HL-60 (cell line): ENCODE results near the gene POU2F3.

Experiments
- DNase-seq, 2 experiments: peaks; one replicate each; pipeline ENCODE4 v3.0.0-alpha.2; 2010 to 2020; ENCODE audit warnings: low read depth in 1 of 2, low spot score in 1 of 2
- H3K27ac ChIP-seq: fragments of 250-450 bp; sonication (Bioruptor Pico); replicated peaks from 2 replicates; pipeline ENCODE4 v1.5.1; 2020; ENCODE audit warnings: mild to moderate bottlenecking, moderate library complexity
- H3K27me3 ChIP-seq: fragments of 250-450 bp; sonication (Bioruptor Pico); 2 replicates; pipeline ENCODE4 v1.5.1; 2021; ENCODE audit warnings: mild to moderate bottlenecking, moderate library complexity; ENCODE audit not compliant: insufficient read depth, poor library complexity, severe bottlenecking
- H3K4me3 ChIP-seq: replicated peaks from 2 replicates; pipeline ENCODE4 v1.5.1; 2011; ENCODE audit warnings: mild to moderate bottlenecking, control low read depth, low read length; ENCODE audit not compliant: insufficient read depth
- CTCF ChIP-seq: IDR thresholded peaks from one replicate; pipeline ENCODE4 v1.5.1; 2011; ENCODE audit warnings: low read length, control low read depth, inconsistent platforms; ENCODE audit not compliant: insufficient read depth
- GABPA ChIP-seq: IDR thresholded peaks from 2 replicates; pipeline ENCODE4 v1.6.1; 2012; ENCODE audit warnings: low read depth
- POLR2AphosphoS5 ChIP-seq: IDR thresholded peaks from 2 replicates; pipeline ENCODE4 v1.6.1; 2012; ENCODE audit warnings: low read depth
- SPI1 ChIP-seq: IDR thresholded peaks from 2 replicates; pipeline ENCODE4 v1.6.1; 2012; ENCODE audit warnings: low read depth, mild to moderate bottlenecking, borderline replicate concordance
- TF ChIP-seq, protein P1 (sequence below): IDR thresholded peaks from 2 replicates; pipeline ENCODE4 v1.6.1; 2012; ENCODE audit warnings: low read depth; ENCODE audit not compliant: insufficient replicate concordance

The POU2F3 gene

GRCh38 chr11:120236169-120237107 is 3.5 kb upstream of the POU2F3 start:
- Histone ChIP-seq H3K27ac (no peak overlapping the region), H3K4me3 (no peak overlapping the region), H3K27me3 (peaks cover 38% of the 10 kb centered on the region)
- no peak for DNase-seq
- no peak for TF ChIP-seq CTCF
- TF ChIP-seq, protein P1, sequence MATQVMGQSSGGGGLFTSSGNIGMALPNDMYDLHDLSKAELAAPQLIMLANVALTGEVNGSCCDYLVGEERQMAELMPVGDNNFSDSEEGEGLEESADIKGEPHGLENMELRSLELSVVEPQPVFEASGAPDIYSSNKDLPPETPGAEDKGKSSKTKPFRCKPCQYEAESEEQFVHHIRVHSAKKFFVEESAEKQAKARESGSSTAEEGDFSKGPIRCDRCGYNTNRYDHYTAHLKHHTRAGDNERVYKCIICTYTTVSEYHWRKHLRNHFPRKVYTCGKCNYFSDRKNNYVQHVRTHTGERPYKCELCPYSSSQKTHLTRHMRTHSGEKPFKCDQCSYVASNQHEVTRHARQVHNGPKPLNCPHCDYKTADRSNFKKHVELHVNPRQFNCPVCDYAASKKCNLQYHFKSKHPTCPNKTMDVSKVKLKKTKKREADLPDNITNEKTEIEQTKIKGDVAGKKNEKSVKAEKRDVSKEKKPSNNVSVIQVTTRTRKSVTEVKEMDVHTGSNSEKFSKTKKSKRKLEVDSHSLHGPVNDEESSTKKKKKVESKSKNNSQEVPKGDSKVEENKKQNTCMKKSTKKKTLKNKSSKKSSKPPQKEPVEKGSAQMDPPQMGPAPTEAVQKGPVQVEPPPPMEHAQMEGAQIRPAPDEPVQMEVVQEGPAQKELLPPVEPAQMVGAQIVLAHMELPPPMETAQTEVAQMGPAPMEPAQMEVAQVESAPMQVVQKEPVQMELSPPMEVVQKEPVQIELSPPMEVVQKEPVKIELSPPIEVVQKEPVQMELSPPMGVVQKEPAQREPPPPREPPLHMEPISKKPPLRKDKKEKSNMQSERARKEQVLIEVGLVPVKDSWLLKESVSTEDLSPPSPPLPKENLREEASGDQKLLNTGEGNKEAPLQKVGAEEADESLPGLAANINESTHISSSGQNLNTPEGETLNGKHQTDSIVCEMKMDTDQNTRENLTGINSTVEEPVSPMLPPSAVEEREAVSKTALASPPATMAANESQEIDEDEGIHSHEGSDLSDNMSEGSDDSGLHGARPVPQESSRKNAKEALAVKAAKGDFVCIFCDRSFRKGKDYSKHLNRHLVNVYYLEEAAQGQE: no peak
- TF ChIP-seq GABPA: no peak
- no peak for TF ChIP-seq SPI1
- no peak for TF ChIP-seq POLR2AphosphoS5

DNA sequence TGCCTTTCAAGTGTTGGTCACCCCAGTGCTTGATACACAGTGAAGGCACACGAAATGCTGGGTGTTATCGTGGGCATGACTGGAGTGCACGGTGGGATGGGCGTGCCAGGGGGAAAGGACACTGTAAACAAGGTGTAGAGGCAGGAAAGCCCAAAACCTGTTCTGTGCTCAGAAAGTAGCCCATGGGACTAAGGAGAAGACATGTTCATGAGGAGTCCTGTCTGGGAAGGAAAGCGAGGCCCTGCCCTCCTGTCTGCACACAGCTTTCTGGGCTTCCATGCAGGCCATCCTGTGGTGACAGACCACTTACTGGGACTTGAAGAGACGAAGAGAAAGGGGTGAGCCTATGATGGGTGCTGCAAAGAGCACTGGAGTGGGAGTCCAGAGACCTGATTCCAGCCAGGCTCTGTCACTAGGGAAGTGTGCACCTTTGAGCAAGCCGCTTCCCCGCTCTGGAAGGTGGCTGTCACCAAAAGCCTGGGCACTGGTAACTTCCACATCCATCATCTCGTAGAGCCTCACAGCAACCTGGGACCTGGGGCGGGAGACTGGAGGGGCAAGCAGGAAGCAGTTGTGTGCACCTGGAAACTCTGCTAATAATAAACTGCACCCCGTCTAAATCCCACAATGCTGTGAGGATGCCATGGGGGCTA is 846 bp upstream of the POU2F3 start:
- Histone ChIP-seq H3K27ac (no peak overlapping the region), H3K27me3 (peaks cover 45% of the 10 kb centered on the region), H3K4me3 (no peak overlapping the region)
- DNase-seq: no peak
- TF ChIP-seq GABPA: no peak
- no peak for TF ChIP-seq POLR2AphosphoS5
- TF ChIP-seq, protein P1: no peak
- no peak for TF ChIP-seq SPI1
- TF ChIP-seq CTCF: no peak

- H3K27me3 ChIP-seq: peaks cover 42% of the 10 kb centered on the region
- H3K4me3 ChIP-seq: no peak overlapping the region
- TF ChIP-seq, protein P1: no peak
- TF ChIP-seq GABPA (no peak), POLR2AphosphoS5 (no peak), CTCF (no peak), SPI1 (no peak)
- no peak overlapping the region for H3K27ac ChIP-seq
- no peak for DNase-seq
These were observed 926 bp downstream of the POU2F3 start for GRCh38 chr11:120240866-120241265.
